Stomach (tissue), 9 donors: ENCODE data around the gene TBCCD1. TPM values are rescaled to one million over a fixed set of nuclear protein-coding genes. Genes with fewer than 3 reads are reported as not detected.
"Not testable (repeated sequence)": the region's sequence is repeated elsewhere in the genome, so short reads cannot be mapped to it uniquely, and the experiment has no call there.

Experiments used
- DNase-seq, 2 donors: peaks; one replicate each; pipeline versions ENCODE4 v3.0.0 to v3.0.0-alpha.2; 2013 to 2019
- H3K27ac ChIP-seq, 5 donors: fragments of 200-600 bp in 4 of 5; sonication (generic) in 4 of 5; one replicate each; pipeline ENCODE4 v1.5.1; 2013 to 2019; ENCODE audit warnings: mild to moderate bottlenecking in 1 of 5, moderate library complexity in 1 of 5
- H3K27me3 ChIP-seq, 3 donors: fragments of 200-600 bp; sonication (generic); one replicate each; pipeline ENCODE4 v1.5.1; 2017 to 2019; ENCODE audit warnings: mixed run types in 1 of 3
- H3K36me3 ChIP-seq, 4 donors: fragments of 200-600 bp; sonication (generic); 1 replicate in 3 of 4; 2 replicates in 1 of 4; pipeline ENCODE4 v1.5.1; 2016 to 2019
- H3K4me1 ChIP-seq, 4 donors: fragments of 200-600 bp; sonication (generic); one replicate each; pipeline ENCODE4 v1.5.1; 2016 to 2019
- H3K4me3 ChIP-seq, 4 donors: fragments of 200-600 bp; sonication (generic) in 3 of 4; one replicate each; pipeline ENCODE4 v1.5.1; 2016 to 2019; ENCODE audit warnings: mild to moderate bottlenecking in 1 of 4
- H3K9me3 ChIP-seq, 4 donors: fragments of 200-600 bp; sonication (generic); one replicate each; pipeline ENCODE4 v1.5.1; 2016 to 2019
- CTCF ChIP-seq, 7 experiments: fragments of 450-650 bp in 4 of 7; fragments of 200-600 bp in 3 of 7; sonication (generic) in 3 of 7; IDR thresholded peaks; one replicate each; pipeline ENCODE4 v1.5.1; 2016 to 2019; ENCODE audit warnings: antibody characterized with exemption in 7 of 7, control low read depth in 2 of 7, mild to moderate bottlenecking in 1 of 7
- EP300 ChIP-seq: sonication (generic); formaldehyde crosslinking; IDR thresholded peaks from one replicate; pipeline ENCODE4 v1.6.1; 2017; ENCODE audit warnings: antibody characterized with exemption
- POLR2A ChIP-seq, 4 donors: fragments of 450-650 bp; IDR thresholded peaks; one replicate each; pipeline ENCODE4 v1.6.1; 2016; ENCODE audit warnings: antibody characterized with exemption in 4 of 4, control low read depth in 2 of 4, mild to moderate bottlenecking in 1 of 4, moderate library complexity in 1 of 4
- POLR2AphosphoS5 ChIP-seq, 3 donors: sonication (generic); formaldehyde crosslinking; IDR thresholded peaks; one replicate each; pipeline ENCODE4 v1.6.1; 2016; ENCODE audit warnings: antibody characterized with exemption in 3 of 3
- WGBS, 5 donors: extraction: QIAGEN DNeasy Blood & Tissue Kit in 3 of 5; methylation state at CpG; one replicate each; pipeline versions ENCODE4 v1.1.5 to v1.1.7; 2013 to 2018; 5-methylcytosine and 5-hydroxymethylcytosine counted together
- intact Hi-C: fragments of 100-400 bp; cut with DNase I; formaldehyde crosslinking; loops from one replicate; pipeline ENCODE4 v1.15.1; 2023; ENCODE audit warnings: low total_unique reads
- polyA plus RNA-seq, 3 donors: library from polyadenylated mRNA; stranded (reverse); fragments of 200-250 nt; gene quantifications; one replicate each; pipeline ENCODE4 v1.2.3, GENCODE V29; 2013
- total RNA-seq, 5 donors: library from RNA; depleted of rRNA; stranded (reverse); fragments of >200 nt; gene quantifications; one replicate each; pipeline versions ENCODE4 v1.1.0 to v1.2.3, GENCODE V29; 2014 to 2016
- donor health status: healthy with polysubstance abuse.
- donor health status: Bipolar disorder and iron deficiency.
- donor health status: healthy.

The TBCCD1 gene
- total and polyA plus RNA-seq, 8 donors, result 3.5 to 16.5 (median 7.6) TPM

GRCh38 chr3:186570941-186571643 lies 4.0 kb upstream of the TBCCD1 start:
- DNase-seq, result no peak
- intact Hi-C loops, result loop anchor here (10.0 kb wide), 1 partner anchor 214 kb away; the partner anchor contains the start of gene EIF4A2
- peaks cover 25 to 42% (median 40%) of the 10 kb centered on the region in 4 donors for H3K36me3 ChIP-seq
- 2 to 9% (median 5%) methylated on average over 21 of the region's 21 CpGs for WGBS, 5 donors
- H3K4me3 ChIP-seq, result peak overlapping the region; percentile 82 to 92 (median 83)
- H3K9me3 ChIP-seq, result no peaks in the 10 kb centered on the region
- H3K27ac ChIP-seq, result peak overlapping the region; percentile 94 to 98 (median 96)
- no peaks in the 10 kb centered on the region for H3K27me3 ChIP-seq
- no peak for TF ChIP-seq CTCF (IDR thresholded peaks at IDR 0.05)
- TF ChIP-seq POLR2A (IDR thresholded peaks at IDR 0.05), result no peak
- TF ChIP-seq EP300, result no peak
- no peak for TF ChIP-seq POLR2AphosphoS5 (IDR thresholded peaks at IDR 0.05)
- peaks cover 25 to 72% (median 49%) of the 10 kb centered on the region in 4 donors for H3K4me1 ChIP-seq

- Histone ChIP-seq H3K27me3 (no peaks in the 10 kb centered on the region), H3K27ac (peak within 1 kb of the TSS; percentile 94 to 98 (median 96)), H3K36me3 (peaks cover 18 to 34% (median 32%) of the 10 kb centered on the region in 4 donors), H3K9me3 (no peaks in the 10 kb centered on the region), H3K4me1 (peaks cover 26 to 79% (median 55%) of the 10 kb centered on the region in 4 donors), H3K4me3 (peak within 1 kb of the TSS; percentile 82 to 92 (median 83))
- 0% methylated on average over 37 to 59 of the region's 59 CpGs for WGBS, 5 donors
- intact Hi-C loops, result loop anchor here (10.0 kb wide), 1 partner anchor 214 kb away; the partner anchor contains the start of gene EIF4A2
- peak; percentile 44 to 95 (median 91) for TF ChIP-seq POLR2AphosphoS5 (IDR thresholded peaks at IDR 0.05)
- TF ChIP-seq EP300, result no peak
- TF ChIP-seq POLR2A (IDR thresholded peaks at IDR 0.05), result peak in 2 of 4 donors; percentile 10 to 66
- DNase-seq, result peak; percentile 99 to 100
These were observed 3.2 kb upstream of the TBCCD1 start, which contains the start of gene DNAJB11 for GRCh38 chr3:186570096-186570940. Gene DNAJB11 (plus strand): TSS chr3:186570720. CDS start chr3:186570898, 178 bp downstream.

GRCh38 chr3:186569779-186570095 lies 2.6 kb upstream of the TBCCD1 start:
- DNase-seq, result no peak
- peak overlapping the region; percentile 82 to 92 (median 83) for H3K4me3 ChIP-seq
- H3K27me3 ChIP-seq, result no peaks in the 10 kb centered on the region
- WGBS, 5 donors, result 5 to 6% (median 5%) methylated on average over 7 of the region's 7 CpGs
- peaks cover 26 to 79% (median 57%) of the 10 kb centered on the region in 4 donors for H3K4me1 ChIP-seq
- H3K36me3 ChIP-seq, result peaks cover 14 to 28% (median 26%) of the 10 kb centered on the region in 4 donors
- peak overlapping the region; percentile 5 to 98 (median 96) for H3K27ac ChIP-seq
- H3K9me3 ChIP-seq, result no peaks in the 10 kb centered on the region
- no peak for TF ChIP-seq CTCF (IDR thresholded peaks at IDR 0.05)
- no peak for TF ChIP-seq POLR2AphosphoS5 (IDR thresholded peaks at IDR 0.05)
- TF ChIP-seq EP300, result no peak
- TF ChIP-seq POLR2A (IDR thresholded peaks at IDR 0.05), result no peak
- intact Hi-C loops, result loop anchor here (10.0 kb wide), 1 partner anchor 215 kb away; the partner anchor contains the start of gene EIF4A2

- Histone ChIP-seq H3K4me1 (peaks cover 26 to 79% (median 57%) of the 10 kb centered on the region in 4 donors), H3K27ac (peak overlapping the region in 3 of 5 donors; percentile 75 to 96 (median 96)), H3K36me3 (peaks cover 14 to 24% (median 22%) of the 10 kb centered on the region in 4 donors), H3K4me3 (peak overlapping the region in 3 of 4 donors; percentile 82 to 92 (median 83))
- WGBS, 5 donors, result 44 to 74% (median 62%) methylated on average over 11 of the region's 11 CpGs
- H3K27me3 ChIP-seq, intact Hi-C loops, H3K9me3 ChIP-seq, DNase-seq: not testable (repeated sequence)
These were observed 2.2 kb upstream of the TBCCD1 start for GRCh38 chr3:186569361-186569760.

- no peaks in the 10 kb centered on the region for H3K9me3 ChIP-seq
- peak overlapping the region; percentile 61 to 94 (median 82) for H3K4me3 ChIP-seq
- 0 to 1% (median 0%) methylated on average over 12 to 14 of the region's 14 CpGs for WGBS, 5 donors
- H3K4me1 ChIP-seq, result peaks cover 23 to 80% (median 55%) of the 10 kb centered on the region in 4 donors
- H3K27me3 ChIP-seq, result no peaks in the 10 kb centered on the region
- TF ChIP-seq CTCF (IDR thresholded peaks at IDR 0.05), result no peak
- TF ChIP-seq POLR2AphosphoS5 (IDR thresholded peaks at IDR 0.05), result no peak
- no peak for TF ChIP-seq POLR2A (IDR thresholded peaks at IDR 0.05)
- no peak for TF ChIP-seq EP300
- peaks cover 0 to 22% (median 17%) of the 10 kb centered on the region in 4 donors for H3K36me3 ChIP-seq
- intact Hi-C loops, result no loop called here
- no peak for DNase-seq
- H3K27ac ChIP-seq, result peak overlapping the region; percentile 84 to 93 (median 92)
These were observed 417 bp downstream of the TBCCD1 start for GRCh38 chr3:186566772-186567071.
